GM19463 (cell line): ENCODE measurements around the gene CISD2.
"Not testable (repeated sequence)": the region's sequence is repeated elsewhere in the genome, so short reads cannot be mapped to it uniquely, and the experiment has no call there.

Experiments
- ATAC-seq: cut with Tn5 transposase; IDR thresholded peaks from one replicate; pipeline ENCODE4 v1.9.1; 2021; ENCODE audit warnings: mild to moderate bottlenecking, moderate library complexity; ENCODE audit not compliant: unreplicated experiment

CISD2 gene

DNA sequence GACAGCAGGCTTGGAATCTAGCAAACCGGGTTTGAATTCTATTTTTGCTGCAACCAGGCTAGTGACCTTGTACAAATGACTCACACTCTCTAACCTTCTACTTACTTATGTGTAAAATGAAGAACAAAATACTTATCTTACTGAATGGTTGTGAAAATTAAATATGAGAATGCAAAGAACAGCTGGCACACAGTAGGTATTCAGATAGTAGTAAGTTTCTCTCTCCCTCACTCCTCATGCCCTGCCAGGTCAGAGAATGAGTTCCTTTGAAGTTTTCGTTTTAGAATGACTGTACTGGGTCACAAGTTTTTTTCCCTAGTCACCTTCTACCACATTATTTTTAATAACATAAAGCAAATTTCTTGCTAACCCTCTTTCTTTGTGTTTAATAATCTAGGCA, 33.0 kb downstream of the CISD2 start:
- no peak for ATAC-seq

DNA sequence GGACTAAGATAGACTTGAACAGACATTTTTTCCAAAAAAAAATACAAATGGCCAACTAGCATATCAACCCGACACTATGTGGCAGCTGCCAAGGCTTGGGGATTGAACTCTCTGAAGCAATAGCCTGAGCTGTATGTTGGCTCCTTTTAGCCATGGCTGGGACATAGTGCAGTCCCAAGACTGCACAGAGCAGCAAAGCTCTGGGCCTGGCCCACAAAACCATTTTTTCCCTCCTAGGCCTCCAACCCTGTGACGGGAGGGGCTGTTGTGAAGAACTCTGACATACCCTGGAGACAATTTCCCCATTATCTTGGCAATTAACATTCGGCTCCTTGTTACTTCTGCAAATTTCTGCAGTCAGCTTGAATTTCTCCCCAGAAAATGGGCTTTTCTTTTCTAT, 50.1 kb downstream of the CISD2 start:
- no peak for ATAC-seq

DNA sequence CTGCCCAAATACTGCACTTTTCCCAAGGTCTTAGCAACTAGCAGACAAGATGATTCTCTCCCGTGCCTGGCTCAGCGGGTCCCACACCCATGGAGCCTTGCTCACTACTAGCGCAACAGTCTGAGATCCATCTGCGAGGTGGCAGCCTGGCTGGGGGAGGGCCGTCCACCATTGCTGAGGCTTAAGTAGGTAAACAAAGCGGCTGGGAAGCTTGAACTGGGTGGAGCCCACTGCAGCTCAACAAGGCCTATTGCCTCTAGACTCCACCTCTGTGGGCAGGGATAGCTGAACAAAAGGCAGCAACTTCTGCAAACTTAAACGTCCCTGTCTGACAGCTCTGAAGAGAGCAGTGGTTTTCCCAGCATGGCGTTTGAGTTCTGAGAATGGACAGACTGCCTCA, 50.9 kb downstream of the CISD2 start:
- ATAC-seq: not testable (repeated sequence)

DNA sequence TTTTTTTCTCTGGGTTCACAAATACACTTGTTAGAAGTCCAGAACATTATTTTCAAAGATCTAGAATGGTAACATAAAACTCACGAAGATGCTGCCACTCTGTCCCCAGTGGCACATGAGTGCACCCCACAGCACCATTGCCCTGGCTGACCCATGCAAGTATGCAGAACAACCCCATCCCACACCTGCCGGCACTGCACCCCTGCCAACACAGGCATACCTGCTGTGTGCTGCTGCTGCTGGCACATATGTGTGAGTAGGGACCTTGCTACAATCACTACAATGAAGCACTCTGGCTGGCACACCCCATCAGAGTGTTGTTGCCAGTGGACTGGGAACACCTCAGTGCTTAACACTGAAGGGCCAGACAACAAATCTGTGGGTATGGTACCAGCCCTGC, 66.9 kb downstream of the CISD2 start:
- no peak for ATAC-seq

DNA sequence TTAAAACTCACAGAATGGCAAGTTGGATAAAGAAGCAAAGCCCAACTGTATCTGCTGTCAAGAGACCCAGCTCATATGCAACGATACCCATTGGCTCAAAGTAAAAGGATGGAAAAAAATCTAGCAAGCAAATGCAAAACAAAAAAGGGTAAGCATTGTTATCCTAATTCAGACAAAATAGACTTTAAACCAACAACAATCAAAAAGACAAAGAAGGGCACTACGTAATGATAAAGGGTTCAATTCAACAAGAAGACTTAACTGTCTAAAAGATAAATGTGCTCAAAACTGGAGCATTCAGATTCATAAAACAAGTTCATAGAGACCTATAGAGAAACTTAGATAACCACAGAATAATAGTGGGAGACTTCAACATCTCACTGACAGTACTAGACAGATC, 69.3 kb downstream of the CISD2 start:
- not testable (repeated sequence) for ATAC-seq
